ENCODE data around the gene E2F6.

E2F6 gene

DNA sequence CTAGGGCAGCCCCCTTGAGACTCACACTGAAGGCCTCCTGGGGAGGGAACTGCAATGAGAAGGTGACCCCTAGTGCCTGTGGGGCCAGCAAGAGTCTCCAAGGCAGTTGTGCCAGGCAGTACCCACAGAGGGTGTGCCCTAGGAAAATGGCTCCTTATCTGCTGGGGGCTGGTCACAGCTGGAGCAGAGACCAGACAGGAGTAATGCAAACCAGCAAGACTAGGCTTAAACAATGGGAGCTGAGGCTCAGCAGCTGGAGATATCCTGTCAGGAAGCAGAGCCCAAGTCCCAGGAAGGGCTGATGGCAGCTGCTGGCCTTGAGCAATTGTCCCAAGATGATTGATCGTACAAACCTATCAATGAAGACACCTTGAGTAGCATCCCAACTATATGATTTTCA, 26.8 kb upstream of the E2F6 start:
- no peak for DNase-seq

DNA sequence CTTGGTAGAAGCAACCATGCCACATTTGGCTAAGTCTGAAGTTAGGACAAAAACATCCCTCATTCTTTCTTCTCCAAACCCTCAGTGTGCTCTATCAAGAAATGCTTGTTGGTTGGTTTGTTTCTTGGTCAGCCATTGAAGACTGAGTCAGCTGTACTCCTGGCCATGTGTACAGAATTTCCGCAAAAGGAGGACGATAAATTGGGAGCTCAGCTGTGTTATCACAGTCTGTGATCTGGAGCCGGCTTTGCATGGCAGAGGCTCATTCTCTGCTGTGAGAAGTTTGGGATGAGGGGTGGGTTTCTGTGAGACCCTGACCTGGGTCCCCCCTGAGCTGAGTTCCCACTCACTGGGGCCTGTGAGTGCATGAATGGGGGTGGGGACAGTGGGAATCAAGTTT, 26.3 kb upstream of the E2F6 start:
- no peak for DNase-seq

DNA sequence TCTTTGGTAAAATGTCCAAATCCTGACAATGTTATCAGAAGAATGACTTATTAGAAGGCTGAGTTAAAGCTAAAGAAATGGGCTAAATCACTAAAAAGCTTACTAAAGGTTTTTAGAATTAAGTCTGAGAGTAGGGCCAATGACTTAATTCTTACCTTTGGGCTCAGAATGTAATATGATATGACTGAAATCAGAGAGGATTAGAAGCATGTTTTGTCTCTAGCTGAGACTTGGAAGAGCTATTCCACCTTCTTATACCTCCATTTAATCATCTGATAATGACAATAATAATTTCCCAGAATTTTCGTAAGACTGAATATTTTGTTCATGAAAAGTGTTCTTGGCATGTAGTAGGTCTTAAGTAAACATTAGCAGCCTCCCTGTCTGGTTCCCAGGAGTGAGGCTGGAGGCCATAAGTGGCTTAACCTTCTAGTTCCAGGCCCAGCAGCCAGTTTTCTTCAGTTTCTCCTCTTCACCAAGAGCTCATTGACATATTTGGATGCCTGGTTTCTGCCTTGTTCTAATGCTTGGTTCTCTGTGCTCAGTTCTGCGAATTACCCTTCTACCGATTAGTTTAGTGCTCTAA, 25.5 kb upstream of the E2F6 start:
- DNase-seq: no peak

DNA sequence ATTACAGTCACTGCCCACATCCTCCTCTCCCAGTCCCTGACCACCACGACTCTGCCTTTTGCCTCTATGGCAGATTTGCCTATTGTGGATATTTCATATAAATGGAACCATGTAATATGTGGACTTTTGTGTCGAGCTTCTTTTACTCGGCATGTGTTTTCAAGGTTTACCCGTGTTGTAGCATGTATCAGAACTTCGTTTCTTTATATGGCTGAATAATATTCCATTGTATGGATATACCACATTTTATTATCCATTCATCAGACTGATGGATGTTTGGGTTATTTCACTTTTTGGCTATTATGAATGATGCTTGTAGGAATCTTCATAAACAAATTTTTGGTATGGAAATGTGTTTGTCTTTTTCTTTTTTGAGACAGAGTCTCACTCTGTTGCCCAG, 24.2 kb upstream of the E2F6 start:
- DNase-seq: no peak

DNA sequence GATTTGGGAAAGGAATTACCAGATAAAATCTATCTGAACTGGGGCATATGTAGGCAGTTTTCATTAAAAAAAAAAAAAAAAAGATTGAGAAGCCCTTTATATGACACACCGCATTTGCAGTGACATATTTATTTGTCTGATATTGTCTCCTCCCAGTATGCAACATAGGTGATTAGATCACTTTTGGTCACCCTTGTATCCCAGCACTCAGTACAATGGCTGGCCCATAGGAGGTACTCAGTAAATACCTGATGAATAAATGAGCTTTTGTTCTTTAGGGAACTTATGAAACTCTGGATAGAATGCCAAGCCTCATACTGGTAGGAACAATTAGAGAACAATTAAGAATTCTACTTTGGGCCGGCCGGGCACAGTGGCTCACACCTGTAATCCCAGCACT, 22.8 kb upstream of the E2F6 start:
- DNase-seq: no peak

DNA sequence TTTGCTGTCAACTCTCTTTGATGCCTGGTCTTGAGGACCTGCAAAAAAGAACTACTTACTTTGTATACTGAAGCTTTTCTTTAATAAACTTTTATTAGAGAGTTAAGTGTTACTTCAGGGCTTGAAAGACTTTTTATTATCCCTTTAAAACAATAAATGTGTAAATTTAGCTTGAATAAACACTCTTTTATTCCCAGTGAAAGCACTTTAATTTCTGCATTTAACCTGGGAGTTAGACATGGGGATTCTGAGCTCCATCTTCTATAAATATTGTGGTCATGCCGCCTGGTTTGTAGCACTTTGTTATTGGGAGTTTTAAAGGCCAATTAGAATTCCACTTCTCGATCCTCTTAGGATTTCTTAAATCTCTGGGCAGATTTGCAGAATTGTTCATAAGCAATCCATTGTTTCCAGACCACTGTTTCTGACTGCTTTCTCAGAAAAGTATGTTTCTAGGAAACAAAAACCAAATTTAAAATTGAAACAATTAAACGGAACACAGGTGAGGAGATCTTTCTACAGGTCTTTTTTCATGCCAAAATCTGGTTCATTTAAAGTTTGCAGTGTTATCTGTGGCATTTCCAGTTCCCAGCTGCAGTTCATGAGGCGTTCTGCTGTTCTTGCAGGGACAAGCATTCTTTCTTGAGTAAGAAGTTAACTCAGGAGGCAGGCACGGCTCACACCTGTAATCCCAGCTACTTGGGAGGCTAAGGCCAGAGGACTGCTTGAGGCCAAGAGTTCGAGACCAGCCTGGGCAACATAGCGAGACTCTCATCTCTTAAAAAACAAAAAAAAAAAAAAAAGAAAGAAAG, 18.1 kb upstream of the E2F6 start:
- DNase-seq: no peak

DNA sequence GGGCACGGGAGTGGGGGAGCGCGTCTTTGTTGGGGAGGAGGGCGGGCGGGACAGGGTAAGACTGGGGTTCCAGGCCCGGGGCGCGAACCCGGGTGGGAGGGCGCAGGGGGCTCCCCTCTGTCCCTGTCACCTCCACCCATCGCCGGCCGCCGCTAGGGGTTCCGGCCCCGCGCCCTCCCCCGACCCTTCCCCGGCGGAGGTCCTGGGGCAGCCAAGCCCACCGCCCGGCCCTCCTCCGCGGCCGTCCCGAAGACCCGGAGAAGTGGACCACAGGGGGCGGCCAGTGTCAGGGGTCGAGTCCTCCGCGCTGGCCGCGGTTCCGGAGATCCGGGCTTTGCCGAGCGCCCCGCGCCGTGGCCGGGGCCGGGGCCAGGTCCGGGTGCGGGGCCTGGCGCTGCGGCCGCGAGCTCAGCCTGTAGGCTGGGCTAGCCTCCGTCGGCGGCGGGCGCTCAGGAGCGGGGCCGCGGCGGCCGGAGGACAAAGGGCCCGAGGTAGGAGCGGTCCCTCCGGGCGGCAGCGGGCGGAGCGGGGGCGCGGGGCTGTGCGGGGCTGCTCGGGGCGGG, 16.6 kb upstream of the E2F6 start:
- no peak for DNase-seq

DNA sequence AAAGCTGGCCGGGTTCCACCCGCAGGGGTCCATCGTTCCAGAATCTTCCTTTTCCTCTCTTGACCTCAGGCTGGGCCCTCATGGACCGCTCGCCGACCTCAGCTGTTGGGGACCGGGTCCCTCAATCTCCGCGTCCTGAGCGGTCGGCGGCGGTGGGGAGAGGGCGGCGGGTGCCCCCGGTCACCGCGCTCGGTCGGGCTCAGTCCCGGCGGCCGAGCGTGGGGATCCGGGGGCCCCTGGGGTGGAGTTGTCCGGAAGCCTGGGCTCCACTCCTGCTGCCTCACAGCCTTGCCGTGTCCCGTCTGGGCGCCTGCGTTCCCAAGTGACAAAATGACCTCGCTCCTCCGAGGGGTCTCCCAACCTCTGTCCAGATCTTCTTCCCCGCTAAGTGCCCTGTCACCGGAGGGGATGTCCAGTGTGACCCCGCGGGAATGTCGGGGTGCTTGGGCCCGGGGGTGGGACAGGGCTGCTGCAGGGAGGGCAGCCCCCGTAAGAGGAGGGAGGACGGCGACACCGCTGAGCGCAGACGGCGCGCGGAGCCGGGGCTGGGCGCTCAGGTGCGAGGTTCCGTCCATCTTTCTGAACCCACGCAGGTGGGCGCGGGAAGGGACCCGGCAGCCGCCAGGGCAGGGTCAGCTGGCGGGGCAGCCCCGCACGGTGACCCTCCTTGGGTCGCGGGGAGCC, 16.0 kb upstream of the E2F6 start:
- DNase-seq: no peak

DNA sequence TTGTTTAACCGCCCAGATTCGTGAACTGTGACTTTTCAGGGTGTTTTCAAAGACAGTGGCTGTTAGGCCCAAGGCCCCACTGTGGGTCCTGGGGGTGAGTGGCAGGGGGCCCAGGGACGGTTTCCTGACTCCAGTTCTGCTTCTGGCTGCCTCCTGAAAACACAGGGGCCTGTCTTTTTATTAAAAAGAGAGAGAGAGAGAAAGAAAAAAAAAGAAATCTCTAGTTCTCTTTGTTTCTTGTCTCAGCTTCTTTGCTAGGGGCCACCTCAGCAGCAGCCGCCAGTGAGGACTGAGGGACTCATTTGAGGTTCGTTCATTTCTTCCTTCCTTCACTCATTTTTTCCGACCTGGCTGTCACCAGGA, 15.4 kb upstream of the E2F6 start:
- no peak for DNase-seq

DNA sequence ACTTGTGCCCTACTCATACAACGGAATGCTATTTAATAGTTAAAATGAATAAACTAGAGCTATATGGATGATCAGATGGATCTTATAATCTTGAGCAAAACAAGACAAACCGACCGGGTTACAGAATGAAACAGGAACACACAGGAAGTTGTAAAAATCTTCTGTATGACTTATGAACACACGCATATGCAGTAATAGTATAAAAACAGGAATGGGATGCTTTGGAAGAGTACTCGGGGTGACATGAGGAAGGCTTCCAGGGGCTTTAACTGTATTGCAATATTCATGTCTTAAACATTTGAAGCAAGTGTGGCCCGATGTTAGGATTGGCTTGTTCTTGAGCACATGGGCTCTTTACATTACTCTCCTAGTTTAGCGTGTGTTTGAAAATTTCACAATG, 14.9 kb upstream of the E2F6 start:
- no peak for DNase-seq

DNA sequence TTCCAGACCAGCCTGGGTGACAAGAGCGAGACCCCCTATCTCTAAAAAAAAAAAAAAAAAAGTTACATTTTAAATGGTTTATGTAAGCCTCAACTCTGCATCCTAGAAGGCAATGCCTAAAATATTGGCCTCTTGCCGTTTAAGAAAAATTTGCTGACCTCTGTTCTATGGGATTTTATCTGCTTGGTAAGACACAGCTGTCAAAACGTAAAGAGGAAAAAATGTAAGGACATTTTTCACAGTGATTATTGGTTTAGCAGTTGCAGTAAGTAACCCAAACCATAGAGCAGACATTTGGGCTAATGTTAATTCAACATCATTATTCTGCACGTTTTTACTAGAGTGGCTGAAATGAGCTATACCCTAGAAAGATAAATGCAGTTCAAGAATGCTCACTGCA, 14.4 kb upstream of the E2F6 start:
- no peak for DNase-seq

DNA sequence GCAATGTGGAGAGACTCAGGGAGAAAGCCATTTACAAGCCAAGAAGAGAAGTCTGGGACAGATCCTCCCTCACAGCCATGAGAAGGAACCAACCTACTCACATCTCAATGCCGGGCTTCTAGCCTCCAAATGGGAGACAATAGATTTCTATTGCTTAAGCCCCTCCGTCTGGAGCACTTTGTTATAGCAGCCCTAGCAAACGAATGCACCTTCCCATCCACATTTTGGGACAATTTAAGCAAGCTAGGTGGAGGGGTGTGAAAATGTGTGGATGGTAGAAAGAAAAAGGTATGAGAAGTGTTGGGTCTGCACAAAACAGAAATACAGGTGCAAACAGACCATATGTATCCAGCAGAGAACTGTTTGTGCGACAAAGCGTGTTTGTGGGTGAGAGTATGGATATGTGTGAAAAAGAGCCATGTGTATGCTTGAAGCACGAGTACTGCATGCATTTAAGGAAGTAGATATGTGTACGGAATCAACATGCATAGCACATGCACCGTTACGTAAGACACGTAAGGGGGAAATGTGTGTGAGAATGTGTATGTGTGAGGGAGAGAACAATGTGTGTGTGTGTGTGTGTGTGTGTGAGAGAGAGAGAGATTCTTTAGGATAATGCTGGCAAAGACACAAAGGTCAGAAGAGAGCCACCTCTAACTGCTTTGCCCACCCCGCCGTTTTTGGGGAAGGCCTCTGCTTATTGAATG, 13.1 kb upstream of the E2F6 start:
- peak; percentile 51 for DNase-seq

DNA sequence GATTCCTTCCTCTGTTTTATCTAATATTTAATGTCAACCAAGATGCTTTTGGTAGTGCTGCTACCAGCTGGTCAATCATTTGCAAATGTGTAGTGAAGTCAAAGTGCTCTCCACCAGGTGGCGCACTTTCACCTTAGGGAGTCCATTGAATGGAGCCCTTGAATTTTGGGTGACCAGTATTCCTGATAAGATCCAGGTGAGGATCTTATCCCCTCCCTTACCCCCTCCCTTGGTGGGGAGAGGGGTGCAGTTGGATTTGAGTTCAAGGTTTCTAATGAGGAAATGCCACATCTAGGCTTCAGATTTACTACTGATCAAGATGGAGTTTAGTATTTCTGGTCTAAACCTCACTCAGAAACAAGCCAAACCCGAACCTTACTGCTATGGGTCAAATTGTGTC, 12.0 kb upstream of the E2F6 start:
- DNase-seq: peak; percentile 36

DNA sequence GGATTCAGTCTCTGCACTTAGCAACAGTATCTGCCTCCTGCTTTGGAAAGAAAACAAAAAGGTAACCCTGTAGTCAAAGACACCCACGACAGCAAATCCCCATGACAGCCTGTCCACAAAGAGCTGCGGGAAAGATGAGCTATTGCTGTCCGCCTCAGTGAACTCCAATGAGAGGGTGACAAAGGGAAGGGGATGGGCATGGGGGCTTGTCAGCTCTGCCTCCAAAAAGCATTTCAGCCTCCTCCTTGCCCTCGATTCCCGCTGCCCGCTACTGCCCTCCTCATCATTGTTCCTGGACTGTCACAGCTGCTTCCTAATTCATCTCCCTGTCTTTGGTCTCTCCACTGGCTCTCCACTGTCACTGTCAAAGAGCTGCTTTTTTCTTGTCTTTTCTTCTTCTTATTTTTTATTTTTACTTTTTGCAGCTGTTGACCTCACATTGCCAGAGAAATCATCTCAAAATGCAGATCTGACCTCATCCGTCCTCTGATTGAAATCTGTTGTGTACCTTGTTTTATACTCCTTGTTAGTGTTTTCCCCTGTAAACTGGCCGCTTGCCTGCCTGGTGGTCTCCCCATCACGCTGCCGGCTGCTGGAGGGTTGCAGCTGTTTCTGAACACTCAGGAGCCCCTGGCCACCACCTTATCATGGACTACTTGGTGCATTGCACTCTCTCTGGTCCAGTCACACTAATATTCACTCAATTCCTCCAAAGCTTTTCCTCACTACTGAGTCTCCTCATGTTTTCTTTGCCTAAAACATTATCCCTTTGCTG, 7.9 kb upstream of the E2F6 start:
- no peak for DNase-seq

DNA sequence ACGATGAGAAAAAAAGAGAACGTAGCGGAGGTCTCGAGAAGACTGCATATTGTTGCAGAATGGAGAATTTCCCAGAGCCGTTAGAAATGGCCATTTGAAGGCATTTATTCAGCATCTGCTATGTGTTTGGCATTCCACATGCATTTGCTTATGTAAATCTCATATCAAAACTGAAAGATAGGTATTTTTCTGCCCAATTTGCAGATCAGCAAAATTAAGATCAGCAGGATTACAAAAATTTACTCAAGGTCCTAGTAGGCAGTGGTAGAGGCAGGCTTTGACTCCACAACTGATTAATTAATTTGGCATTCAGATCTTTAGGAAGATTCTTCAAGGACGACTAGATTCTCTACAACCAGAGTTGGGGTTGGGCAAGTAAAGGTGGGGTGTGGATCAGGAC, 1.8 kb upstream of the E2F6 start:
- no peak for DNase-seq

DNA sequence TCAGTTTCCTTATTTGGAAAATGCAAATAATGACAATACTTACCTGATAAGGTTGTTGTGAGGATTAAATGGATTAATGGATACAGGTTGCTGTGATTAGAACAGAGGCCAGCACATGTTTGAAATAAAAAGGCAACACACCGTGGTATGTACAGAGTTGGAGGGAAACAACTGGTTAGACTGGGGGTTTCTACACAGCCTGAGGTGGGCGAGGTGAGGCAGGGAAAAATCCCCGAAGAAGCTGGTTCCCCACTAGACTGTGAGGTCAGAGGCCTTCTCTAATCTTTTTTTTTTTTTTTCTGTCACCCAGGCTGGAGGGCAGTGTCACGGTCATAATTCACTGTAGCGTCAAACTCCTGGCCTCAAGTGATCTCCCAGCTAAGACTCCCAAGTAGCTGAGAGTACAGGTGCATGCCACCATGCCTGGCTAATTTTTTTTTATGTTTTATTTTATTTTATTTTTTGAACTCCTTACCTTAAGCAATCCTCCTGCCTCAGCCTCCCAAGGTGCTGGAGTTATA, 1.2 kb upstream of the E2F6 start:
- no peak for DNase-seq

DNA sequence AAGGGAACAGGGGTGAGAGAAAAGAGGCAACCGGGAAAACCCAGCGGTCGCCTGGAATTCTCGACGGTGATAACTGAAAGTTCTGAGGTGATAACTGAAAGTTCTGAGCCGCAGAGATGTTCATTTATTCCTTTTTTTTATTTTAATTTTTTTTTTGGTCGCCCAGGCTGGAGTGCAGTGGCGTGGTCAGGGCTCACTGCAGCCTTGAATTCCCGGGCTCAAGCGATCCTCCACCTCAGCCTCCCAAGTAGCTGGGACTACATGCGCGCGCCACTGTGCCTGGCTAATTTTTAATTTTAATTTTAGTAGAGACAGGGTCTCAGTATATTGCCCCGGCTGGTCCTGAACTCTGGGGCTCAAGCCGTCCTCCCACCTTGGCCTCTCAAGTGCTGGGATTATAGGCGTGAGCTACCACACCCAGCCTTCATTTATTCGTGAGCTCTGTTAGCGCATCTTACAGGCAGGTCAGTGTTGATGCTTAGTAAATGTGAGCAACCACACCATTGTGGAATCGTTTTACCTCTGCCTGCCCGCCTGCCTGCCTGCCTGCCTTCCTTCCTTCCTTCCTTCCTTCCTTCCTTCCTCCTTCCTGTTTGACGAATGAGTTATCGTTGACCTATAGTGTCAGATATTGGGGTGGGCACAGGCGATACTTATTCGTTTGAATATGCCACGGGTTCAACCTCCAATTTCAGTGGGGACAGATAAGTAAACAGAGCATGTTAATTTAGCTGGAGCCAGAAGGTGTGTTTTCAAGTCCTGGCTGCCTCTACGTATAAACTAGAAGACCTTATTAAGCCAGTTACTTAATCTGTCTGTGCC, 557 bp upstream of the E2F6 start:
- no peak for DNase-seq

DNA sequence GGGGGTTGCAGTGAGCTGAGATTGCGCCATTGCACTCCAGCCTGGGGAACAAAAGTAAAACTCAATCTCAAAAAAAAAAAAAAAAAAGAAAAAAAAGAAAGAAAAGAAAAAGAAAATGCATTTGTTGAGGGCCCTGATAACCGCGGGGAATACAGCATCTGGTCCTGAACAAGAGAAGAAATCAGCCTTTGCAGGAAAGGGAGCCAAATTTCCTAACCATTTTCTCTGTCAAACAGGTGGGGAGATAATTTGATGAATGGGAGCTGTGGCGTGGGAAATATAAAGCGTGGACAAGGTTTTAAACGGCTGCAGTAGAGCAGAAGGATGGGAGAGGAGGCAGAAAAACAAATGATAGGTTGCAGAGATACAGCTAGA, 864 bp downstream of the E2F6 start:
- DNase-seq: no peak

DNA sequence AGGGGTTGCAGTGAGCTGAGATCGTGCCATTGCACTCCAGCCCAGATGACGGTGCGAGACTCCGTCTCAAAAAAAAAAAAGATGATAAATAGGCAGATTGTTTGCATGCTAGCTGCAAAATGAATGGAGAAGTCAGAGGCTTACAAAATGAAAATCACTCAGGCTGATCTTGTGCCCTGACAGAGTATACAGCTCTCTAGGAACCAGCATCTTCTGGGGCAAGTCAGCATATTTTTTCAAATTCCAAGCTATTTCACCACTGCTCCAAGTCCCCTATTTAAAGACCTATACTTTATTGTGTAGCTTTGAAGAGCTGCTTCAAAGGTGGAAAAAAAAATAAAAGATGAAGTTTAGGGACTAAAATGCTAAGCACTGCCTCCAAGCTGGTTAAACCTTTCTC, 6.1 kb downstream of the E2F6 start:
- no peak for DNase-seq

DNA sequence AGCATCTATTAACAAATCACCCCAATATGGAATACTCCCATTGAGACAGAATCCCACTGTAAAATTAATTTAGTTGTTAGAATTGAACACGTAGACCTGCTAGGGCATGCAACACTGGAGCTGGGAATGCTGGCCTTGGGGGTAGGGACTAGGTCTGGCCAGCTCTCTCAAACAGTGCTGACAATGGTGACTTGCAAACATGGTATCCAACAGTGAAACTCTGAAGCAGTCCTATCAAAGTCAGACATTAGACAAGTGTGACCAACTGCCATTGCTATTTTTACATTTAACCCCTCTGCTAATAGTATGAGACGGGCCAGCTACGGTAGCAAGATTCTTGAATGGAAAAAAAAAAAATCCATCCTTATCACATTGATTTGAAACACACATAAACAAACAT, 7.2 kb downstream of the E2F6 start:
- DNase-seq: no peak

DNA sequence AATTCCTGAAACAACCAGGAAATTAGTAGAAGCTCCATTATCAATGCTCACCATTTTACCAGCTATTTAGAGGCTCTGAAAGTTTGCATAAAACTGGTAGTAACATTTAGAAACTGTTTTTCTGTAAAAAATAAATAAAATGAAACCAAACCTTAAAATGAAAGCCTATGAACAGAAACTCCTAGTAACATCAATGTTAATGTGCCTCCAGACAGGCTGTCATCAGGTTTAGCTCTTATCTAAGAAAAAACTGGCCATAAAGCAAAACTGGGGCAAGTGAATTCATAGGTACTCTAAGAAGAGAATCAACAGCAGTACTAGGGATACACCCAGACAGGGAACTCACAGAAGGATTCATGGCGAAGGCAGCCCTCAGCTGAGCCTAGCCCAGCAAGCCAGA, 8.0 kb downstream of the E2F6 start:
- no peak for DNase-seq

DNA sequence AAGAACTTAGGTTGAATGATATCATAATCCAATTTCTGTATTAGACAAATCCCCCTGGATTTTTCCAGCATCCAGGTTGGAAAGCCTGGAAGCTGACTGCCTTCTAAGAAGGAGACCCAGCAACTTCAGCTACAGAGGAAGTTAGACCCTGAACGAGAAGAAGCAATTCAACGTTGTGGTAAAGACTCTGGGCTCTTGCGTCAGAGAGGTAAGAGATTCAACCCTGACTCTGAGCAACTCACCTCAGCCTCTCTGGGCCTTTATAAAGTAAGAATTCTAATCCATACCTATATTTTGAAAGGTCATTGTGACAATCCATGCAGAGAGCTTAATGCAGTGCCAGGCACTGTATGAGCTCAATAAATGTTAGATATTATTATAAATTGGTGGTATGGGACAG, 9.7 kb downstream of the E2F6 start:
- DNase-seq: peak; percentile 28

Measured in GF-D8 (cell line).